Glomerular visceral epithelial cell (primary cell): ENCODE measurements around the gene RETNLB.

Experiments used
- DNase-seq: peaks from one replicate; pipeline ENCODE4 v3.0.0-alpha.2; 2016; ENCODE audit errors: extremely low spot score

The RETNLB gene

GRCh38 chr3:108757404-108757982, at the start of gene RETNLB:
Gene RETNLB (minus strand): TSS chr3:108757410. CDS start chr3:108757185, 225 bp downstream.
- no peak for DNase-seq

- DNase-seq, result no peak
Observed at GRCh38 chr3:108806316-108806715, 49.1 kb upstream of the RETNLB start.

- DNase-seq, result no peak
Observed at GRCh38 chr3:108804966-108805365, 47.8 kb upstream of the RETNLB start.

GRCh38 chr3:108804437-108804836, 47.2 kb upstream of the RETNLB start:
- peak; percentile 6 for DNase-seq

GRCh38 chr3:108791473-108791872, 34.3 kb upstream of the RETNLB start:
- DNase-seq, result no peak

- no peak for DNase-seq
Observed at GRCh38 chr3:108780235-108780634, 23.0 kb upstream of the RETNLB start.

GRCh38 chr3:108779496-108779895, 22.3 kb upstream of the RETNLB start:
- no peak for DNase-seq

GRCh38 chr3:108775649-108776048, 18.4 kb upstream of the RETNLB start:
- DNase-seq, result no peak

- no peak for DNase-seq
Observed at GRCh38 chr3:108767253-108767652, 10.0 kb upstream of the RETNLB start.

- no peak for DNase-seq
Observed at GRCh38 chr3:108755686-108756085, 1.5 kb downstream of the RETNLB start.

- DNase-seq, result no peak
Observed at GRCh38 chr3:108744762-108745161, 12.4 kb downstream of the RETNLB start.

GRCh38 chr3:108742929-108743328, 14.3 kb downstream of the RETNLB start:
- no peak for DNase-seq

- no peak for DNase-seq
Observed at GRCh38 chr3:108736821-108737220, 20.4 kb downstream of the RETNLB start.

GRCh38 chr3:108728934-108729333, 28.3 kb downstream of the RETNLB start:
- DNase-seq, result no peak

- no peak for DNase-seq
Observed at GRCh38 chr3:108728105-108728504, 29.1 kb downstream of the RETNLB start.

- no peak for DNase-seq
Observed at GRCh38 chr3:108724101-108724500, 33.1 kb downstream of the RETNLB start.

- no peak for DNase-seq
Observed at GRCh38 chr3:108722724-108723123, 34.5 kb downstream of the RETNLB start.

GRCh38 chr3:108719178-108719806, 37.9 kb downstream of the RETNLB start:
- DNase-seq, result no peak

- DNase-seq, result no peak
Observed at GRCh38 chr3:108718454-108718853, 38.8 kb downstream of the RETNLB start.

GRCh38 chr3:108713816-108714215, 43.4 kb downstream of the RETNLB start:
- DNase-seq, result no peak

- no peak for DNase-seq
Observed at GRCh38 chr3:108713009-108713516, 44.1 kb downstream of the RETNLB start.
